WI38 (cell line): ENCODE results near the gene TECPR1.

Source experiments
- H3K4me3 ChIP-seq: 2 replicates; pipeline ENCODE4 v1.5.1; 2011; ENCODE audit warnings: low read depth, mild to moderate bottlenecking, control low read depth, low read length
- CTCF ChIP-seq: IDR thresholded peaks from 2 replicates; pipeline ENCODE4 v1.5.1; 2012; ENCODE audit warnings: low read depth, mild to moderate bottlenecking, control low read depth, low read length

TECPR1 gene

DNA sequence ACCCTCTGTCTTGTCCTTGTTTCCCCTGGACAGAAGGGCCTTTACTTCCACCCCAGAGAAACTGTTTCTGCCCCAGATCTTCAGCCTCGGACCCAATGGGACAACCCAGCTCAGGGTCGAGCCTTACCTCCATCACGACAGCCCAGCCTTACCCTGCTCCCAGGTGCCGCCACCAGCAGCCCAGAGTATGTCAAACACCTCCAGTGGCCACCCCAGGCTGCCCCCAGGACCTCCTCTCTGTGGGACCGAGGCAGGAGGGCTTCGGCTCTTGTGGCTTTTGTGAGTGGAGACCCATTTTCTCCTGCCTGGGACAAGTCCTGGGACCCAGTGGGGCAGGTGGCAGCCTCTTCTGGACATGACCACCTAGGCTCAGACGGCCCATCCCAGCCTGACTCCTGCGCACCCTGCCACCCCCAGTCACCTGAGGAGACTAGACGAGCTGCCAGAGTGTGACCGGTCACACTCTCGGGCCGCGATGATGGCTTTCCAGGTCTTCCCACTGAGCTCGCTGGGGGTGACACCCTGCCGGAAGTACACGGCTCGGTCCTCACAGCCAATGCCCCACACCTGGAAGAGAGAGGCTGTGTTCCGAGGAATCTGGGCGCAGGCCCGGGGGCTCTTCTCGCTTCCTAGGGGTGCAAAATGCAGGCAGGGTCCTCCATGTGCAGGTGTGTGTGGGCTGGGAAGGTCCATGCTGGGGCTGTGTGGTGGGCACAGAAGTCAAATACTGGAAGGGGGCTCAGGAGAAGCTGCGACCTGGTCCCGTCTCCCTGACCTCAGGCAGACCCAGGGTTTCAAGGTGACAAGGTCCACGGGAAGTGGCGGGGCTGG, 15.5 kb downstream of the TECPR1 start:
- H3K4me3 ChIP-seq: no peak overlapping the region
- no peak for TF ChIP-seq CTCF

DNA sequence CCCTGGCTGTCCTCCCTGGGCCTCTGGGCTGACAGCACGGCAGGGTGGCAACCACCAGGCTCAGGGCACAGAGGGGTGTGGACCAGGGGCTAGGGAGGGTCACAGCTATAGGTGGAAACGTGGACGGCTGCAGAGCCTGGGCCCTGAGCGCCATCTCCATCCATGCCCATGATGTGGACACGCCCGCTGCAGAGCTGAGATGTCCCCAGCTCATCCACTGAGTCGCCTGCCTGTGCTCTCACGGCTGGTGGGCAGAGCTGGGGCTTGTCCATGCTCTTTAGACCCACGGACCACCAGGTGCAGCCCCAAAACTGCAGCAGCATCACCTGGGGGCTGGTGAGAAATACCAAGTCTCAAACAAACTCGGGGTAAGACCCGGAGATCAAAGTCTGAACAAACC, 16.1 kb downstream of the TECPR1 start:
- no peak for TF ChIP-seq CTCF

GRCh38 chr7:98234429-98235147, 17.4 kb downstream of the TECPR1 start:
- no peak for TF ChIP-seq CTCF
- H3K4me3 ChIP-seq: no peak overlapping the region

More for the DNA sequence above, 16.1 kb downstream of the TECPR1 start:
- H3K4me3 ChIP-seq: no peak overlapping the region

DNA sequence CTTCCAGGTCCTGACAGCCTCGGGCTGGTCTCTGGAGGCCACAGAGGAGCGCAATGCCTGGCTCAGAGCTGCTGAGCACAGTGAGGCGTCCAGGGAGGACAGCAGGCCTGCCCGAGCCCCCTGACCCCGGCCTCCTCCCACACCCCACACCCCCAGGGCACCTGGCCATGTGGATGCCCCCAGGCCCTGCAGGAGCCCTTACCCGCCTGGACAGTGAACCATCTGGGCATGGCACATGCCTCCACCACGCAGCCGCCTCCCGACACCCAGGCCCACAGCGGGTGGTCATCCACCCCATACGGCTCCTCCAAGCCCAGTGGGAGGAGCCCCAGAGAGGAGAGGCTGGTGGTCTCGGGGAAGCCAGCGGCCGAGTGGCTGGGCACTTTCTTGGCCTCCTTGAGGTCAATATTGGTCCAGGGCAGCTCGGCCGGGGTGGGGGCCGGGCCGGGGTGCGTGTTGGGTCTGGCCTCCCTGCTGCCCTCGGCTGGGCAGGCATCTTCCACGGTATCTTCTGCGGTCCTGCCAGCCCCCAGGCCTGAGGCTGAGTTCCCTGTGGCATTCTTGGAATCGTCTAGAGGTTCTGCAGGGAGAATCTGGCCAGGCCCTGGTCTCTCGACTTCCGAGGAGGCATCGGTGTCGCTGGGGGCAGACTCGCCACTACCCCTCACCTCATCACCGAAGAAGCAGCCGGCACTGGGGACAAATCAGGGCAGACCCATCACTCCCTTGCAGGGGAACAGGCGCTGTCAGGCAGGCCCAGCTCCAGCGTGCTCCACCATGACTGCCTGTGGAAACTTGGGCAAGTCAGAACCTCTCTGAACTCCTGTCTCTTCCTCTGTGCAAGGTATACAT, 18.6 kb downstream of the TECPR1 start:
- TF ChIP-seq CTCF: no peak
- no peak overlapping the region for H3K4me3 ChIP-seq

DNA sequence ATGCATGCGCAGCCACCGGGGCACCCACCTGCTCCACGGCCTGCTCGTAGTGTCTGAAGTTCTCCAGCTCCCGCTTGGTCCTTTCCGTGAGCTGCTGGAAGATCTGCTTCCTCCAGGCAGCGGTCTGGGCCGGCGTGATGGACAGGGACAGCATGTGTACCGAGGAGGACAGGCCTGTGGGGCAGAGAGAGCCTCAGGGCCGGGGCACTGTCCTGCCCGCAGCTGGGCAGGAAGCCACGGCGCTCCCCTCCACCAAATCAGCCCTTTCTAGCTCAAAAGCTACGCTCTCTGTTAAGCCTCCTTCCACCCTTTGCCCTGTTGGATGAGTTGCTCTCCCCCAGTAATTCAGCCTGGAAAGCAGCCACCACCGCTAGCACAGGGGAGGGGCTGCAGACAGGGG, 19.2 kb downstream of the TECPR1 start:
- TF ChIP-seq CTCF: no peak
- H3K4me3 ChIP-seq: no peak overlapping the region

GRCh38 chr7:98232263-98232585, 19.8 kb downstream of the TECPR1 start:
- H3K4me3 ChIP-seq: no peak overlapping the region
- TF ChIP-seq CTCF: no peak
